Cardiac muscle cell (in vitro differentiated cells and primary cell): Measurements from ENCODE around the gene KCNJ12. TPM values are rescaled to one million over a fixed set of nuclear protein-coding genes. Genes with fewer than 3 reads are reported as not detected.

Experiments used
- DNase-seq, 2 donors: peaks; one replicate each; pipeline versions ENCODE4 v3.0.0 to v3.0.0-alpha.2; 2010 to 2017; ENCODE audit warnings: low read depth in 1 of 2, low spot score in 1 of 2
- H3K27ac ChIP-seq: fragments of 200-600 bp; sonication (generic); 2 replicates; pipeline ENCODE4 v1.5.1; 2016
- H3K27me3 ChIP-seq: fragments of 200-600 bp; sonication (generic); 2 replicates; pipeline ENCODE4 v1.6.0; 2016; ENCODE audit warnings: control low read depth
- H3K36me3 ChIP-seq: fragments of 200-600 bp; sonication (generic); 2 replicates; pipeline ENCODE4 v1.5.1; 2016; ENCODE audit warnings: control low read depth
- H3K4me1 ChIP-seq: fragments of 200-600 bp; sonication (generic); 2 replicates; pipeline ENCODE4 v1.8.1; 2017; ENCODE audit warnings: low read depth, mild to moderate bottlenecking, mixed run types
- H3K4me3 ChIP-seq: fragments of 200-600 bp; sonication (generic); 2 replicates; pipeline ENCODE4 v1.5.1; 2016; ENCODE audit warnings: mild to moderate bottlenecking
- H3K9me3 ChIP-seq: fragments of 200-600 bp; sonication (generic); 2 replicates; pipeline ENCODE4 v1.5.1; 2017; ENCODE audit warnings: low read depth, mild to moderate bottlenecking, control low read depth
- polyA plus RNA-seq: library from polyadenylated mRNA; unstranded; fragments of >200 nt; fragmentation: Nextera tagmentation; extraction: Ambion mirVana; gene quantifications from 2 replicates; pipeline ENCODE4 v1.2.1, GENCODE V29; 2016
- total RNA-seq: library from RNA; depleted of rRNA; stranded (reverse); fragments of >200 nt; gene quantifications from 2 replicates; pipeline ENCODE4 v1.2.3, GENCODE V29; 2016
- TF ChIP-seq, protein P1 (sequence below): IDR thresholded peaks from 2 replicates; pipeline ENCODE4 v1.5.1; 2012; ENCODE audit warnings: low read depth, mild to moderate bottlenecking, low read length

Gene KCNJ12
- total and polyA plus RNA-seq, 2 experiments from 2014 or later: 5.9 to 13.4 TPM

GRCh38 chr17:21355586-21355985, 20.6 kb upstream of the KCNJ12 start:
- Histone ChIP-seq H3K27me3 (no peaks in the 10 kb centered on the region), H3K4me1 (peaks cover 43% of the 10 kb centered on the region), H3K4me3 (no peak overlapping the region), H3K27ac (no peak overlapping the region), H3K9me3 (no peaks in the 10 kb centered on the region), H3K36me3 (no peaks in the 10 kb centered on the region)
- DNase-seq: no peak
- TF ChIP-seq, protein P1, sequence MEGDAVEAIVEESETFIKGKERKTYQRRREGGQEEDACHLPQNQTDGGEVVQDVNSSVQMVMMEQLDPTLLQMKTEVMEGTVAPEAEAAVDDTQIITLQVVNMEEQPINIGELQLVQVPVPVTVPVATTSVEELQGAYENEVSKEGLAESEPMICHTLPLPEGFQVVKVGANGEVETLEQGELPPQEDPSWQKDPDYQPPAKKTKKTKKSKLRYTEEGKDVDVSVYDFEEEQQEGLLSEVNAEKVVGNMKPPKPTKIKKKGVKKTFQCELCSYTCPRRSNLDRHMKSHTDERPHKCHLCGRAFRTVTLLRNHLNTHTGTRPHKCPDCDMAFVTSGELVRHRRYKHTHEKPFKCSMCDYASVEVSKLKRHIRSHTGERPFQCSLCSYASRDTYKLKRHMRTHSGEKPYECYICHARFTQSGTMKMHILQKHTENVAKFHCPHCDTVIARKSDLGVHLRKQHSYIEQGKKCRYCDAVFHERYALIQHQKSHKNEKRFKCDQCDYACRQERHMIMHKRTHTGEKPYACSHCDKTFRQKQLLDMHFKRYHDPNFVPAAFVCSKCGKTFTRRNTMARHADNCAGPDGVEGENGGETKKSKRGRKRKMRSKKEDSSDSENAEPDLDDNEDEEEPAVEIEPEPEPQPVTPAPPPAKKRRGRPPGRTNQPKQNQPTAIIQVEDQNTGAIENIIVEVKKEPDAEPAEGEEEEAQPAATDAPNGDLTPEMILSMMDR: no peak

DNA sequence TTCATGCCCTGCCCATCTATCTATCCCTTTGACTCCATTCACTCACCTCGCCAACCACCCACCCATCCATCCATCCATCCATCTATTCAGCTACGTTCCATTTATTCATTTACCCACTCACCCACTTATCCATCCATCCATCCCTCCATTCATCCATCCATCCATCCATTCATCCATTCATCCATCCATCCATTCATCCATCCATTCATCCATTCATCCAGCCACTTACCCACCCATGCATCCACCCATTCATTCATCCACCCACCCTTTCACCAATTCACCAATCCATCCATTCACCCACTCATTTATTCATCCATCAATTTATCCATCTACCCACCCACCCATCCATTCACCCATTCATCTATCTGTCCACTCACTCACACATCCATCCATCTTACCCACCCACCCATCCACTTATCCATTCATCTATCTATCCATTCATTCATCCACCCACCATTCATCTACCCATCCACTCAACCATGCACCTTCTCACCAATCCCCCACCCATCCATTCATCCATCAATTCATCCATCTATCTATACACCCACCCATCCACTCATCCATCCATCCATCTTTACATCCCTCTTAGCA, 19.5 kb upstream of the KCNJ12 start:
- TF ChIP-seq, protein P1: no peak
- no peak overlapping the region for H3K27ac ChIP-seq

DNA sequence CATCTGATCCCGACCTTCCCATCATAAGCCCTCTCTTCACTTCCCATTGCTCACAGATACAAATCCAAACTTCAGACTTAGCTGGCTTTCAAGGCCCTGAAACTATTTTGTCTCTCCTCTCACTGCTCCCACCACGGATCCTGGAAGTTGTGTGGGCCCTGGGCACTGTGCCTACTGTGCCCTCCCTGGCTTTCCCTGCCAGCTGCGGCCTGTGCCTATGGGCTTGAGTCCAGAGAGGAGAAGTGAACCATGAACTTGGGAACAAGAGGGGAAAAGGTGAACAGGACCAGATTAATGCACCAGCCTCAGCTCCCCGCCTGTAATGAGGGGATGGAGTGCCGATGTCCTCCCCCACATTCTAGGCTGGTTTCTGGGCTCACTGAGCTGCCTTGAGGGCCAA, 18.9 kb upstream of the KCNJ12 start:
- DNase-seq: no peak
- H3K4me3 ChIP-seq: no peak overlapping the region
- H3K4me1 ChIP-seq: peaks cover 54% of the 10 kb centered on the region
- no peaks in the 10 kb centered on the region for H3K27me3 ChIP-seq
- TF ChIP-seq, protein P1: no peak
- no peaks in the 10 kb centered on the region for H3K9me3 ChIP-seq
- peak overlapping the region; percentile 45 for H3K27ac ChIP-seq
- H3K36me3 ChIP-seq: no peaks in the 10 kb centered on the region

More for the DNA sequence above, 19.5 kb upstream of the KCNJ12 start:
- no peaks in the 10 kb centered on the region for H3K27me3 ChIP-seq
- H3K36me3 ChIP-seq: no peaks in the 10 kb centered on the region
- H3K9me3 ChIP-seq: no peaks in the 10 kb centered on the region
- no peak for DNase-seq
- H3K4me3 ChIP-seq: no peak overlapping the region
- peaks cover 54% of the 10 kb centered on the region for H3K4me1 ChIP-seq

- DNase-seq: no peak
- Histone ChIP-seq H3K27me3 (no peaks in the 10 kb centered on the region), H3K4me1 (peaks cover 54% of the 10 kb centered on the region), H3K36me3 (no peaks in the 10 kb centered on the region), H3K4me3 (no peak overlapping the region), H3K9me3 (no peaks in the 10 kb centered on the region), H3K27ac (peak overlapping the region; percentile 45)
- TF ChIP-seq, protein P1: no peak
Observed at GRCh38 chr17:21357696-21358656, 18.2 kb upstream of the KCNJ12 start.

- Histone ChIP-seq H3K9me3 (no peaks in the 10 kb centered on the region), H3K36me3 (no peaks in the 10 kb centered on the region), H3K4me1 (peaks cover 54% of the 10 kb centered on the region), H3K27me3 (no peaks in the 10 kb centered on the region), H3K4me3 (no peak overlapping the region), H3K27ac (peak overlapping the region; percentile 34)
- no peak for DNase-seq
- TF ChIP-seq, protein P1: no peak
Observed at GRCh38 chr17:21358682-21359482, 17.3 kb upstream of the KCNJ12 start.
